GM18951 (cell line): ENCODE data around the gene DOK3.

Source experiments
- POLR2A ChIP-seq: IDR thresholded peaks from 4 replicates; pipeline ENCODE4 v1.6.1; 2011; ENCODE audit warnings: mild to moderate bottlenecking; ENCODE audit not compliant: insufficient read length, insufficient read depth; ENCODE audit errors: extremely low read depth
- in situ Hi-C: fragments of 300-500 bp; cut with MboI; formaldehyde crosslinking; loops from one replicate; pipeline ENCODE4 v1.12.0; 2022; ENCODE audit warnings: low sequenced_read_pairs, mixed read lengths, inconsistent platforms; ENCODE audit not compliant: unreplicated experiment

The DOK3 gene

GRCh38 chr5:177462021-177462670 is 47.5 kb downstream of the DOK3 start:
- no peak for TF ChIP-seq POLR2A
- in situ Hi-C loops, result no loop called here

- TF ChIP-seq POLR2A, result no peak
- in situ Hi-C loops, result no loop called here
These were observed 49.6 kb downstream of the DOK3 start for GRCh38 chr5:177459819-177460628.

- TF ChIP-seq POLR2A, result no peak
- in situ Hi-C loops, result no loop called here
These were observed 50.3 kb downstream of the DOK3 start for GRCh38 chr5:177459357-177459756.

GRCh38 chr5:177458912-177459350 is 50.7 kb downstream of the DOK3 start:
- TF ChIP-seq POLR2A, result no peak
- in situ Hi-C loops, result no loop called here

GRCh38 chr5:177457852-177458681 is 51.6 kb downstream of the DOK3 start:
- no peak for TF ChIP-seq POLR2A
- in situ Hi-C loops, result no loop called here

- in situ Hi-C loops, result no loop called here
- no peak for TF ChIP-seq POLR2A
These were observed 52.4 kb downstream of the DOK3 start for GRCh38 chr5:177456976-177457851.

GRCh38 chr5:177456591-177456964 is 53.0 kb downstream of the DOK3 start:
- in situ Hi-C loops, result no loop called here
- no peak for TF ChIP-seq POLR2A

GRCh38 chr5:177455661-177456590 is 53.7 kb downstream of the DOK3 start:
- TF ChIP-seq POLR2A, result peak; percentile 42
- in situ Hi-C loops, result no loop called here

- TF ChIP-seq POLR2A, result peak; percentile 65
- in situ Hi-C loops, result no loop called here
These were observed 54.5 kb downstream of the DOK3 start for GRCh38 chr5:177455036-177455660.

- peak; percentile 18 for TF ChIP-seq POLR2A
- in situ Hi-C loops, result loop anchor here (5.0 kb wide), 1 partner anchor 47 kb away; the partner anchor contains the start of gene F12
These were observed 55.1 kb downstream of the DOK3 start for GRCh38 chr5:177454397-177455035.
